Gastrocnemius medialis (tissue), 4 donors: ENCODE results near the gene NGEF.

Experiments used
- POLR2A ChIP-seq, 2 donors: fragments of 450-650 bp; IDR thresholded peaks; one replicate each; pipeline ENCODE4 v1.6.1; 2017; ENCODE audit warnings: antibody characterized with exemption in 2 of 2, mild to moderate bottlenecking in 2 of 2, moderate library complexity in 2 of 2
- TF ChIP-seq, protein P1 (sequence below), 5 experiments: fragments of 450-650 bp in 3 of 5; fragments of 200-600 bp in 2 of 5; sonication (generic) in 2 of 5; IDR thresholded peaks in 4 of 5; conservative IDR thresholded peaks in 1 of 5; 1 replicate in 4 of 5; 2 replicates in 1 of 5; pipeline ENCODE4 v1.5.1; 2016 to 2019; ENCODE audit warnings: antibody characterized with exemption in 5 of 5, mild to moderate bottlenecking in 3 of 5, moderate library complexity in 3 of 5

DNA sequence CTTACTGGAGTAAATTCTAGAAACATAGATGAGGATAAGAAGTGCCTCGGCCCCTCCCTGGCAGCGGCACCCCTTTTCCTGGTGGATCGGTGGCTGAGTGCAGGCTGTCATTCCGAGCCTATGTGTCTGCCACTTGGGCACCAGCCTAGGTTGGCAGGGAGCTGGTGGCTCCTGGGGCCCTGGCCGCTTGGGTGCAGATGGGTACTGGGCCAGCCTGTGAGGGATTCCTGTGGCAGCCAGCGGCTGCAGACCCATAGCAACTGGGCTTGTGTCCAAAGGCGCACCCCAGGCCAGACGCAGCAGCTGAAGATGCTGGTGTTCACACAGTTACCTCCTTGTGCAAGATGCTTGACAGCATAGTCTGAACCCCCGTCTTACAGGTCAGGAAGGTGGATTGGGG is 140.2 kb downstream of the NGEF start:
- TF ChIP-seq, protein P1, sequence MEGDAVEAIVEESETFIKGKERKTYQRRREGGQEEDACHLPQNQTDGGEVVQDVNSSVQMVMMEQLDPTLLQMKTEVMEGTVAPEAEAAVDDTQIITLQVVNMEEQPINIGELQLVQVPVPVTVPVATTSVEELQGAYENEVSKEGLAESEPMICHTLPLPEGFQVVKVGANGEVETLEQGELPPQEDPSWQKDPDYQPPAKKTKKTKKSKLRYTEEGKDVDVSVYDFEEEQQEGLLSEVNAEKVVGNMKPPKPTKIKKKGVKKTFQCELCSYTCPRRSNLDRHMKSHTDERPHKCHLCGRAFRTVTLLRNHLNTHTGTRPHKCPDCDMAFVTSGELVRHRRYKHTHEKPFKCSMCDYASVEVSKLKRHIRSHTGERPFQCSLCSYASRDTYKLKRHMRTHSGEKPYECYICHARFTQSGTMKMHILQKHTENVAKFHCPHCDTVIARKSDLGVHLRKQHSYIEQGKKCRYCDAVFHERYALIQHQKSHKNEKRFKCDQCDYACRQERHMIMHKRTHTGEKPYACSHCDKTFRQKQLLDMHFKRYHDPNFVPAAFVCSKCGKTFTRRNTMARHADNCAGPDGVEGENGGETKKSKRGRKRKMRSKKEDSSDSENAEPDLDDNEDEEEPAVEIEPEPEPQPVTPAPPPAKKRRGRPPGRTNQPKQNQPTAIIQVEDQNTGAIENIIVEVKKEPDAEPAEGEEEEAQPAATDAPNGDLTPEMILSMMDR (IDR thresholded peaks at IDR 0.05 in 4 of 5, conservative IDR thresholded peaks at IDR 0.05 in 1 of 5) = no peak
- no peak for TF ChIP-seq POLR2A (IDR thresholded peaks at IDR 0.05)
